Calu3 (cell line): ENCODE measurements around the gene WDR88. TPM values are rescaled to one million over a fixed set of nuclear protein-coding genes. Genes with fewer than 3 reads are reported as not detected.

Experiments used
- BruUV-seq: library from RNA; stranded (reverse); fragments of 400-500 nt; replicated peaks from 2 replicates; lab custom pipeline; 2021; lab: Mats Ljungman, UMichigan
- CTCF ChIA-PET: fragments of 300-600 bp; sonication (Branson Sonifier 250); formaldehyde crosslinking; loops from one replicate; lab custom pipeline; 2022; ENCODE audit warnings: antibody characterized with exemption; lab: Charles Lee
- DNase-seq: peaks from one replicate; pipeline ENCODE4 v3.0.0; 2022
- H3K27ac Mint-ChIP-seq: one replicate; pipeline ENCODE4 v1.8.0; 2022; ENCODE audit warnings: mixed read lengths; ENCODE audit not compliant: unreplicated experiment
- H3K27me3 Mint-ChIP-seq: one replicate; pipeline ENCODE4 v1.8.0; 2022; ENCODE audit warnings: mixed read lengths; ENCODE audit not compliant: unreplicated experiment
- H3K36me3 Mint-ChIP-seq: one replicate; pipeline ENCODE4 v1.8.0; 2022; ENCODE audit warnings: mild to moderate bottlenecking, moderate library complexity, mixed read lengths; ENCODE audit not compliant: insufficient read depth, unreplicated experiment
- H3K4me1 Mint-ChIP-seq: one replicate; pipeline ENCODE4 v1.8.0; 2022; ENCODE audit warnings: mild to moderate bottlenecking, low read depth, mixed read lengths; ENCODE audit not compliant: unreplicated experiment
- H3K4me3 Mint-ChIP-seq: one replicate; pipeline ENCODE4 v1.8.0; 2022; ENCODE audit warnings: mild to moderate bottlenecking, low read depth, moderate library complexity, mixed read lengths; ENCODE audit not compliant: unreplicated experiment
- H3K9me3 Mint-ChIP-seq: one replicate; pipeline ENCODE4 v1.8.0; 2022; ENCODE audit warnings: low read depth, mixed read lengths; ENCODE audit not compliant: unreplicated experiment
- CTCF ChIP-seq: fragments of 200-600 bp; IDR thresholded peaks from one replicate; pipeline ENCODE4 v1.8.0; 2022; ENCODE audit warnings: antibody characterized with exemption; ENCODE audit not compliant: unreplicated experiment
- intact Hi-C: fragments of 100-400 bp; cut with micrococcal nuclease; formaldehyde crosslinking; loops from one replicate; pipeline ENCODE4 v1.10.0; 2022; ENCODE audit not compliant: unreplicated experiment
- total RNA-seq: library from RNA; stranded (reverse); gene quantifications from 2 replicates; pipeline ENCODE4 v1.2.3, GENCODE V29; 2022

Gene WDR88
- total RNA-seq, 1 experiment from 2014 or later, result not detected

GRCh38 chr19:33098055-33098534 lies 33.8 kb upstream of the WDR88 start:
- H3K36me3 Mint-ChIP-seq, result peaks cover 75% of the 10 kb centered on the region
- peak; percentile 67 for DNase-seq
- peak overlapping the region; percentile 9 for H3K4me3 Mint-ChIP-seq
- CTCF ChIA-PET, result interaction anchor here (0.6 to 1.1 kb wide), 2 partner anchors 31 to 56 kb away, joined by 3 read pairs; no protein-coding TSS in a partner anchor
- no TSS peak for BruUV-seq
- no peak for TF ChIP-seq CTCF
- H3K4me1 Mint-ChIP-seq, result peaks cover 56% of the 10 kb centered on the region
- intact Hi-C loops, result no loop called here
- H3K9me3 Mint-ChIP-seq, result no peaks in the 10 kb centered on the region
- H3K27ac Mint-ChIP-seq, result peak overlapping the region; percentile 57
- no peaks in the 10 kb centered on the region for H3K27me3 Mint-ChIP-seq

GRCh38 chr19:33100894-33101644 lies 30.8 kb upstream of the WDR88 start:
- no peak for TF ChIP-seq CTCF
- Mint-ChIP-seq H3K4me1 (peaks cover 41% of the 10 kb centered on the region), H3K9me3 (no peaks in the 10 kb centered on the region), H3K4me3 (no peak overlapping the region), H3K27ac (peak overlapping the region; percentile 68), H3K36me3 (peaks cover 72% of the 10 kb centered on the region), H3K27me3 (no peaks in the 10 kb centered on the region)
- CTCF ChIA-PET, result interaction anchor here (0.6 to 1.0 kb wide), 2 partner anchors 17 to 55 kb away, joined by 3 read pairs; no protein-coding TSS in a partner anchor
- DNase-seq, result peak; percentile 84
- intact Hi-C loops, result loop anchor here (5.0 kb wide), 1 partner anchor 54 kb away; no protein-coding TSS in a partner anchor
- no TSS peak for BruUV-seq

GRCh38 chr19:33102893-33103292 lies 29.0 kb upstream of the WDR88 start:
- Mint-ChIP-seq H3K27ac (no peak overlapping the region), H3K4me3 (no peak overlapping the region), H3K9me3 (no peaks in the 10 kb centered on the region), H3K36me3 (peaks cover 72% of the 10 kb centered on the region), H3K27me3 (no peaks in the 10 kb centered on the region), H3K4me1 (peaks cover 24% of the 10 kb centered on the region)
- CTCF ChIA-PET, result interaction anchor here (0.5 kb wide), 1 partner anchor 904 kb away, joined by 3 read pairs; no protein-coding TSS in a partner anchor
- no peak for TF ChIP-seq CTCF
- intact Hi-C loops, result loop anchor here (5.0 kb wide), 1 partner anchor 56 kb away; no protein-coding TSS in a partner anchor
- DNase-seq, result no peak
- BruUV-seq, result no TSS peak

GRCh38 chr19:33108161-33108560 lies 23.8 kb upstream of the WDR88 start:
- CTCF ChIA-PET, result interaction anchor here (0.6 to 0.7 kb wide), 2 partner anchors 24 to 207 kb away, joined by 3 to 5 read pairs; no protein-coding TSS in a partner anchor
- peaks cover 55% of the 10 kb centered on the region for H3K36me3 Mint-ChIP-seq
- no TSS peak for BruUV-seq
- H3K4me1 Mint-ChIP-seq, result peaks cover 9% of the 10 kb centered on the region
- H3K4me3 Mint-ChIP-seq, result no peak overlapping the region
- intact Hi-C loops, result no loop called here
- no peaks in the 10 kb centered on the region for H3K9me3 Mint-ChIP-seq
- no peaks in the 10 kb centered on the region for H3K27me3 Mint-ChIP-seq
- DNase-seq, result no peak
- no peak for TF ChIP-seq CTCF
- no peak overlapping the region for H3K27ac Mint-ChIP-seq
